GM18858 (cell line): ENCODE measurements around the gene ZNF48.

Experiments used
- ATAC-seq: cut with Tn5 transposase; IDR thresholded peaks from one replicate; pipeline ENCODE4 v1.9.1; 2021; ENCODE audit not compliant: unreplicated experiment

The ZNF48 gene

DNA sequence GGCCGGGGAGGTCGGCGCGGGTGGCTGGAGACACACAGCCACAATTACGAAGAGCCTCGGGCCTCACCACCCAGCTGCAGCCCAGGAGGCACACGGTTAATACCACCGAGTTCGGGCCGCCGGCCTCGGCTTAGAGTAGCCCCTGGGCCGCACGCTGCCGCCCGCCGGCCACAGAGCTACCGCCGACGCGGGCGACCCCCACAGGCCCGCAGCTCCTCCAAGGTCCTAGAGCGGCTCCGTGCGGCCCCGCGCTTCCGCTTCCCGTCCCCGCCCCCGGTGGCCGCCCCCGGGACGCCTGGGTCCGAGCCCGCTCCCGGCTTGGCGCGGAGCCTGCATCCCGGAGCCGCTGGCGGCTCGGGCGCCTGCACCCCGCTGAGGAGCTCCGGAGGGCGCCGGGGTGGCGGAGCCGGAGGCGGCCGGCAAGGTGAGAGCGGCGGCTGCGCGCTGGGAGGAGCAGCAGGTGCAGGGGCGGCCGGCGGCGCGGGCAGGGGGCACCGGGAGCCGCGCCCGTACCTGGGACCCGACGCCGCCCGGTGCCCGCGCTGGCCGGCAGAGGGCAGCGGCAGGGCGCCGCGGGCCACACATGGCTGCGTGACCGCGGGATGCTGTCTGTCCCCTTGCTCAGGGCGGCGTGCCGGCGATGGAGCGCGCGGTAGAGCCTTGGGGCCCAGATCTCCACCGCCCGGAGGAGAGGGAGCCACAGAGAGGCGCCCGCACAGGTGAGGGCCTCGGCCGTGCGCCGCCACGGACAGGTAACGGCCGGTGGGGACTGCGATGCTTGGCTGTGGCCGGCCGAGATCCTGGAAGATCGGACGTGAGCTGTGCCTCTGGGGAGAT is at the start of gene ZNF48:
TSS of gene ZNF48 (plus strand) at position 266 of the 837 bp plus-strand sequence. CDS start at position 641, 375 bp downstream.
- peak; percentile 60 for ATAC-seq

DNA sequence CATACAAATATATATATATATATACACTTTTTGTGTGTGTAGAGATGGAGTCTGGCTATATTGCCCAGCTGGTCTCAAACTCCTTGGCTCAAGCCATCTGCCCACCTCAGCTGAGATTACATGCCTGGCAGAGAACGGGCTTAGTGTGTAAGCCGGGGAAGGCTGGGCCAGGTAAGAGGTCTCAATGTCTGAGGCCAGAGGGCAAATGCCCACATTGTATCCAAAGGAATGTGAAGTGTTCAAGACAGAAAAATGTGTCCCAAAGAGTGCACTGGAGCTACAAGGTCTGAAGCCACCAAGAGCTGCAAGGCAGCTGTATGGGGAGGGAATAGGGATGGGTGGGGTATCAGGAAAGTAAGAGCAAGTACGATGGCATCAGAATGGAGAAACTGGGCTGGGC is 48.9 kb upstream of the ZNF48 start:
- no peak for ATAC-seq

GRCh38 chr16:30348113-30348512 is 47.1 kb upstream of the ZNF48 start:
- no peak for ATAC-seq

GRCh38 chr16:30348929-30349328 is 46.3 kb upstream of the ZNF48 start:
- ATAC-seq, result no peak

GRCh38 chr16:30349675-30350074 is 45.5 kb upstream of the ZNF48 start:
- no peak for ATAC-seq

DNA sequence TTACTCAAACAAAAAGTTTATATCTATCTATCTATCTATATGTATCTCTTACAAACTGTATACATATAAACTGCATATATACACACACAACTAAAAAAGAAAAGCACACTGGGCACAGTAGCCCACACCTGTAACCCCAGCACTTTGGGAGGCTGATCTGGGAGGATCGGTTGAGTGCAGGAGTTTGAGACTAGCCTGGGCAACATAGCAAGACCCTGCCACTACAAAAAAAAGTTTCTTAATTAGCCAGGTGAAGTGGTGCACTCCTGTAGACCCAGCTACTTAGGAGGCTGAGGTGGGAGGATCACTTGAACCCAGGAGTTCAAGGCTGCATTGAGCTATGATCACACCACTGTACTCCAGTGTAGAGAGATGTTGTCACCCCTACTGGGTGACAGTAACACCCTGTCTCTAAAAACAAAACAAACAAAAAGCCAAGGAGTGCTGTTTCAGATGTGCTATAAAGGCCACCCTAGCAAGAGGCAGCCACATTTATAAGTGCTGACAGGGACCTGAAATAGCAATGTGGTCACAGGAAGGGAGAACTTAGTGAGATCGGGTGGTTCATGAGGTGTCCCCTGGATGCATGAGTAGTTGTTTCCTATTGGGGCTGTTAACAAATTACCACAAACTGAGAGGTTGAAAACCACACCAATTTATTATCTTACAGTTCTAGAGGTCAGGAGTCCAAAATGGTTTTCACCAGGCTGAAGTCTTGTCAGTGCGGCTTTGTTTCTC is 44.9 kb upstream of the ZNF48 start:
- peak; percentile 61 for ATAC-seq

- ATAC-seq, result no peak
Observed at GRCh38 chr16:30351001-30351441, 44.2 kb upstream of the ZNF48 start.

DNA sequence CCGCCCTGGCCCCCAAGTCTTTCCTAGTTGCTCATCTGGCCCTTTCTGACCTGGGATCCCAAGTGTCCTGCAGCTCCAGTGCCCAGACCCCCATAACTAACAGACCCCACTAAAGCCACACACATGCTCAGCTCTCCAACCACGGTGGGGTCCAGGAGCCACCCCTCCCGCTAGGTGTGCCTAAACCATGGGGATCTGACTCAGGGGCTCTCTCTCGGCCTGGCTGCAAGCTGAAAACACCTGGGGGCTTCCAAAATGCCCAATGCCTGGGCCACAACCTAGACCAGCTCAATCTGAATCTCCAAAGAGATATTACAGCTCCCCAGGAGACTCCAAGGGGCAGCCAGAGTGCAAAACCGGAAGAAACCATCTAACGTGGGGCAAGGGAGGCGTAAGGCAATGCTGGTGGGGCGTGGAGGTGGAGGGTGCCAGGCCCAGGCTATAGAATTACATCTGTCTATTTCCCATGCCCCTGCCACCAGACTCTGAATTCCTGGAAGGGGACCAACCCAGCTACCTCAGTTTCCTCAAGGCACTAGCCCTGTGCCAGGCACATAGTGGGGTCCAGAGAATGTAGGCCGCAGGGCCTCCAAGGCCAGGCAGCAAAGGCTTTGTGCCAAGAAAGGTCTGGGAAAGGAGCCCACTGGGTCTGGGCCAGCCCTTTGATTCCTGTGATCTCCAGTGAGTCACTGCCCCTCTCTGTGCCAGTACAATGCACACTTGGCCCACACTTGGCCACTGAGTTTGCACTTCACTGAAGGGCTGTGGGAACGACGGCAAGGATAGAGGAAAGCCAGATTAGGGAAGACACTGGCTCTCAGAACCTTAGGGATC is 43.4 kb upstream of the ZNF48 start:
- ATAC-seq, result no peak

DNA sequence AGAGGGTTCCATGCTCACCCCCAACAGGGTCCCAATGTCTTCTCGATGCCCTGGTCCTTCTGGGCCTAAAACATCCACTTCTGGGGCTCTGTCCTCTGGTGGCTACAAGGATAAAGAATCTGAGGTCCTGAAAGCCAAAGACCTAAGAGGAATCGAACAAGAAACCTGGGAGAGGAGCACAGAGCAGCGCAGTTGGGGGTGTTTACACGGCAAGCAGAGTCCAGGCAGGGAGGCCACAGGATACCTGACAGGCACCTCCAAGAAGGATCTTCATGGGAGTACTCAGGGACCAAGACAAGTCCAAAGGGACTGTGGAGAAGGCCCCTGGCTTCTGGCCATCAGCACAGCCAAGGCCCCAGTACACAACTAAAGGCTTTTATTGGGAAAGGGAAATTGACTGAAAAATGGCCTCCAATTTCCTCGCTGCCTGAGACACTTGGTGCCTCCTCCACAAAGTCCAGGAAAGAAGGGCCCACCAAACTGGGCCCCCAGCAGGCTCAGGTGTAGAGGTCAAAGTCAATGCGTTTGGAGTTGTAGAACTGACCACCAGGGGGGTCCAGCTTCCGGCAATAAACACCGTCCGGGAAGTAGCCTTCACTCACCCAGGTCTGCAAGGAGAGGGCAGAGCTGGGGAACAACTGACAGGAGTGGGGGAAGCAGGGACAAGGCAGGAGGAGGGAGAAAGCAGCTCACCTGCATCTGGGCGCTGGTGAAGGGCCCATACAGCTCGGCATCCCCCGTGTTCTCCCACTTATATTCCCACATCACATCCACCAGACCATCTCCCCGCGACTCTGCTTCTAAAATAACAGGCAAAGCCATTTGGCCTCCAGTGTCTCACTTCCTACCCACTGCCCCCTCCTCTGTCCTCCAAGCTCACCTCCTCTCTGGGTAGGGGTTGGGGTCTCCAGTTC is 42.5 kb upstream of the ZNF48 start:
- ATAC-seq, result no peak

GRCh38 chr16:30353438-30354129 is 41.6 kb upstream of the ZNF48 start:
- ATAC-seq, result no peak

DNA sequence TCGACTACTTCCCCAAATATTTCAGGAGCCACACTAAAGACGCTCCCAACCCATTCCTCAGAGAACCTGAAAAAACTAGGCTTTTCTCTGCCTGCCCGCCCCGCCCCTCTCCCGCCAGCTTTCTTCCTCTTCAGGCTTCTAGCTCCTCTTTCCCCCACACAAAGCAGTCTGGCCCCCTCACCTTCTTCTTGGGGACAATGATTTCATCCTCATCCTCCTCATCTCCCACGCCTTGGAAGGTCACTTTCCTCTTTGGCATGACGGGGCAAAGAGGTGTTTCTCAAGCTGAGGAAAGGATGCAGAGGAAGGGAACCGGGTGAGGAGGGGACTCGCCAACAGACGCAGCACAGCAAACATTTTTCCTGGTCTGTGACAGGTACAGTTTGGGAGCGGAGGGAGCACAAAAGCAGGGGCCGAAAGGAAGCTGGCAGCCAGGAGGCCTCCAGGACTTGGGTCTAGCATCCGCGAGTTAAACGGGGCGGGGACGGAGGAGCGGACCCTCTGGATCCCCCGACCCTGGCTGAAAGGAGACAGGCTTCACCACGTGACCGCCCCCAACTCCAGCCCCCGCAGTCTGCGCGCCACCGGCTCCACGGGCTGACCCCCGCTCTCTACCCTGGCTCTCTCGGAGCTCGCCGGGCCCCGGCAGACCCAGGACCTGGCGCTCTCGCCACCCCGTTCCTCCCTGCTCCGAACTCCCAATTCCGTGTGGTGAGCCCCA is 40.6 kb upstream of the ZNF48 start:
- ATAC-seq, result no peak

GRCh38 chr16:30355144-30355953 is 39.9 kb upstream of the ZNF48 start, which contains the start of gene CD2BP2:
Gene CD2BP2 (minus strand): TSS chr16:30355308. CDS start chr16:30354681, 627 bp downstream.
- no peak for ATAC-seq

GRCh38 chr16:30355954-30356308 is 39.3 kb upstream of the ZNF48 start:
- ATAC-seq, result no peak

DNA sequence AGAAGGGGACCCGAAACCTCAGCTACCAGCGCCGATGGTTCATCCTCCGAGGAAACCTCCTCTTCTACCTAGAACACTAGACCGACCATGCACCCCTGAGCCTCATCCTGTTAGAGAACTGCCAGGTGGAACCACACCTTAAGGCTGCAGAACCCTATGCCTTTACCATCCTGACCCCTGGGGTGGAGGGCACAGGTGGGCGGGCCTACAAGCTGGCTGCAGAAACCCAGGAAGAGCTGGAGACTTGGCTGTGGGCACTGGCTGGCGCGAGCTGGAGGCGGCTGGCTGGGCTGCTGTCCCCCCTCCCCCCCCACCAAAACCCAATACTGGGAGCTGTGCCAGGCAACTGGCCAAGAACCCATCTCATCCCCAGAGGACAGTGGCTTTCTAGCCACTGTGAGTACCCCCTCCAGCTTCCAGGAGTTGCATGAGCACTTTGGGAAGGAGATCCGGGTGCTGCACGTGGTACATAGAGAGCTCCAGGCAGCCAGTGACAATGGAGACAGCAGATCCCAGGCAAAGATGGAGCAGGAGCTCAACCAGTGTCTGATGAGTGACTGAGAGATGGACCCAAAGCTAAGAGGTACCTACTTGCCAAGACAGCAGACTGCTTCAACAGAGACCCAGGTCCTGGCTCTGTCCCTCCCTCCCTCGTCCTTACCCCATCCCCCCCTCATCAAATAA is 38.7 kb upstream of the ZNF48 start:
- no peak for ATAC-seq

GRCh38 chr16:30357085-30357714 is 38.0 kb upstream of the ZNF48 start:
- ATAC-seq, result no peak

DNA sequence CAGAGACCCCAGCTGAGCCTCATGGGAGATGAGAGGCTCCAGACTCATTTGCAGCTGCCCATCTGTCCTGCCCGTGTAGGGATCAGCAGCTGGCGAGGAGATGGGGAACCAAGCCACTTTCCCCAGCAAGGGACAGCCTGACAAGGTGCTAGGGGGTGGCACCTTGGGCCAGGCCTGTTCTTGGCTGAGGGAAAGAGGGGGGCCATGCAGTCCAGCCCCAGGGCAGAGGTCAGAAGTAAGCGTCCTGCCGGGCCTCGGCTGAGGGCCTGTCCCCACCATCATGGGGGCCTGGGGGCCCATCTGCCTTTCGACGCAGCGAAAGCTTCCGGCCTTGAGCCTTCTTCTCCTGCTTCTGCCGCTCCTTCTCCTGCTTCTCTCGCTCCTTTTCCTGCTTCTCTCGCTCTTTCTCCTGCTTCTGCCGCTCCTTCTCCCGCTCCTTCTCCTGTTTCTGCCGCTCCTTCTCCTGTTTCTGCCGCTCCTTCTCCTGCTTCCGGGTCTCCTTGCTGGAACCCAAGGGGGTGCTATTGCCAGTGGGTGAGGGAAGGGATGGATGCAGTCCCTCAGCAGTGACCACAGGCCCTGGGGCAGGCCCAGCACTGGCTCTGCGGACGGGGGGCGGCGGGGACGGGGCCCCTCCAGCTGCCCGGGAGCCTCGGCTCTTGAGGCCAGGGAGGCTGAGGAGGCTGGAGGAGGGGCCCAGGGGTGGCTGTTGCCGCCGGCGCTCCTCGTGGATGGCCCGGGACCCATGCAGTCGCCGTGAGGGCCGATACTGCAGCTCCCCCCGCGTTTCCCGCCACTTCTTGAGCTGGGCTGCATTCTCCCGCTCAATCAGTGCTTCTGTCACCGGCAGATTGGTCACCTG is 37.3 kb upstream of the ZNF48 start:
- ATAC-seq, result no peak
